Right lobe of liver (tissue), 4 donors: ENCODE measurements around the gene UGT1A1.

Source experiments
- CTCF ChIP-seq, 4 donors: fragments of 200-600 bp in 3 of 4; fragments of 450-650 bp in 1 of 4; IDR thresholded peaks; one replicate each; pipeline versions ENCODE4 v1.5.1 to v1.8.0; 2016 to 2022; ENCODE audit warnings: antibody characterized with exemption in 4 of 4, mild to moderate bottlenecking in 2 of 4
- POLR2A ChIP-seq: fragments of 450-650 bp; IDR thresholded peaks from one replicate; pipeline ENCODE4 v1.6.1; 2017; ENCODE audit warnings: antibody characterized with exemption, mild to moderate bottlenecking
- donor health status: DM: no; HTN: no; CAD: no.
- donor health status: DM: no; HTN: no; CAD: no.
- donor health status: DM: no; HTN: yes; CAD: no.

GRCh38 chr2:233754872-233755611 is 5.0 kb upstream of the UGT1A1 start:
- TF ChIP-seq CTCF (IDR thresholded peaks at IDR 0.05) (no peak), POLR2A (no peak)
